H1 (cell line): Measurements from ENCODE around the gene TP53I3. TPM values are rescaled to one million over a fixed set of nuclear protein-coding genes. Genes with fewer than 3 reads are reported as not detected.

Experiments used
- CTCF ChIA-PET: fragments of 300-600 bp; sonication (Branson Sonifier 250); formaldehyde crosslinking; loops from one replicate; lab custom pipeline; 2021; ENCODE audit not compliant: partially characterized antibody; lab: Charles Lee
- POLR2A ChIA-PET: fragments of 300-600 bp; sonication (Branson Sonifier 250); formaldehyde crosslinking; loops from one replicate; lab custom pipeline; 2021; ENCODE audit warnings: inconsistent platforms; ENCODE audit not compliant: partially characterized antibody; lab: Charles Lee
- DNase-seq, 2 experiments: peaks; one replicate each; pipeline versions ENCODE4 v3.0.0 to v3.0.0-alpha.2; 2010 to 2022; ENCODE audit warnings: low spot score in 2 of 2, low read depth in 1 of 2, mixed read lengths in 1 of 2
- FAIRE-seq: peaks from 2 replicates; lab custom pipeline; 2011; peaks lifted over from hg19 to GRCh38; lab: Jason Lieb, UNC
- H2AFZ ChIP-seq: 2 replicates; pipeline ENCODE4 v1.8.1; 2012; ENCODE audit warnings: low read length, inconsistent platforms
- H2AK5ac ChIP-seq: 2 replicates; pipeline ENCODE4 v1.6.1; 2013; ENCODE audit warnings: low read depth, low read length
- H2BK120ac ChIP-seq: replicated peaks from 2 replicates; pipeline ENCODE3; 2013; ENCODE audit warnings: low read depth, low read length, inconsistent platforms
- H2BK12ac ChIP-seq: 2 replicates; pipeline ENCODE4 v1.6.1; 2013; ENCODE audit warnings: low read depth, low read length
- H2BK15ac ChIP-seq: 2 replicates; pipeline ENCODE4 v1.6.1; 2013; ENCODE audit warnings: low read length
- H2BK20ac ChIP-seq: 2 replicates; pipeline ENCODE4 v1.6.1; 2013; ENCODE audit warnings: low read length
- H2BK5ac ChIP-seq: 2 replicates; pipeline ENCODE4 v1.6.1; 2013; ENCODE audit warnings: low read depth, low read length
- H3K14ac ChIP-seq: 2 replicates; pipeline ENCODE4 v1.6.1; 2013; ENCODE audit warnings: inconsistent platforms; ENCODE audit not compliant: insufficient read length
- H3K18ac ChIP-seq: 2 replicates; pipeline ENCODE4 v1.6.1; 2013; ENCODE audit warnings: low read length; ENCODE audit errors: extremely low read depth
- H3K23ac ChIP-seq: 2 replicates; pipeline ENCODE4 v1.6.1; 2013; ENCODE audit warnings: inconsistent platforms; ENCODE audit not compliant: insufficient read length
- H3K23me2 ChIP-seq: 2 replicates; pipeline ENCODE4 v1.6.1; 2013; ENCODE audit warnings: low read depth, low read length
- H3K27ac ChIP-seq: 2 replicates; pipeline ENCODE4 v1.6.1; 2011; ENCODE audit warnings: low read depth, low read length, inconsistent platforms
- H3K27me3 ChIP-seq, 4 experiments: replicated peaks in 1 of 4; 1 replicate in 1 of 4; 2 replicates in 3 of 4; pipeline versions ENCODE4 v1.6.1 to v1.8.1; 2011 to 2013; ENCODE audit warnings: low read length in 3 of 4, mild to moderate bottlenecking in 3 of 4, inconsistent platforms in 2 of 4, mixed read lengths in 2 of 4, moderate library complexity in 1 of 4; ENCODE audit not compliant: control insufficient read depth in 3 of 4, insufficient read depth in 3 of 4; ENCODE audit errors: extremely low read depth in 1 of 4
- H3K36me3 ChIP-seq, 4 experiments: 2 replicates each; pipeline versions ENCODE4 v1.6.1 to v1.8.1; 2011 to 2013; ENCODE audit warnings: mild to moderate bottlenecking in 4 of 4, low read length in 3 of 4, moderate library complexity in 2 of 4, control low read depth in 1 of 4, inconsistent platforms in 1 of 4; ENCODE audit not compliant: insufficient read depth in 4 of 4, control insufficient read depth in 2 of 4
- H3K4ac ChIP-seq: replicated peaks from 2 replicates; pipeline ENCODE3; 2013; ENCODE audit warnings: low read length, low read depth, mixed read lengths, inconsistent platforms; ENCODE audit not compliant: insufficient read length
- H3K4me1 ChIP-seq, 4 experiments: replicated peaks in 1 of 4; 1 replicate in 1 of 4; 2 replicates in 3 of 4; pipeline versions ENCODE4 v1.6.1 to v1.8.1; 2011 to 2013; ENCODE audit warnings: low read length in 3 of 4, inconsistent platforms in 2 of 4, mixed read lengths in 1 of 4; ENCODE audit not compliant: insufficient read depth in 4 of 4, control insufficient read depth in 3 of 4
- H3K4me2 ChIP-seq, 2 experiments: 2 replicates each; pipeline versions ENCODE4 v1.6.1 to v1.8.1; 2011 to 2013; ENCODE audit warnings: low read depth in 2 of 2, low read length in 2 of 2, control low read depth in 1 of 2, inconsistent platforms in 1 of 2, mild to moderate bottlenecking in 1 of 2; ENCODE audit not compliant: insufficient read depth in 1 of 2
- H3K4me3 ChIP-seq, 4 experiments: fragments of 200-600, 300-600 bp in 1 of 4; sonication (generic), shearing (Covaris generic), sonication (Bioruptor Twin) in 1 of 4; 2 replicates each; pipeline versions ENCODE4 v1.5.1 to v1.8.1; 2011 to 2016; ENCODE audit warnings: low read length in 4 of 4, low read depth in 3 of 4, control low read depth in 2 of 4, inconsistent platforms in 2 of 4, mild to moderate bottlenecking in 2 of 4, mixed read lengths in 1 of 4, moderate library complexity in 1 of 4; ENCODE audit not compliant: insufficient read depth in 2 of 4; ENCODE audit errors: extremely low read depth in 1 of 4
- H3K56ac ChIP-seq: replicated peaks from 2 replicates; pipeline ENCODE3; 2013; ENCODE audit warnings: low read depth, mild to moderate bottlenecking, mixed read lengths, low read length, inconsistent platforms; ENCODE audit not compliant: insufficient read length
- H3K79me1 ChIP-seq: 2 replicates; pipeline ENCODE4 v1.6.1; 2013; ENCODE audit warnings: low read depth, low read length, control low read depth
- H3K79me2 ChIP-seq, 2 experiments: 2 replicates each; pipeline versions ENCODE4 v1.6.1 to v1.8.1; 2012 to 2013; ENCODE audit warnings: low read length in 2 of 2, mild to moderate bottlenecking in 2 of 2, inconsistent platforms in 1 of 2; ENCODE audit not compliant: insufficient read depth in 2 of 2, control insufficient read depth in 1 of 2
- H3K9ac ChIP-seq, 4 experiments: replicated peaks in 1 of 4; 1 replicate in 1 of 4; 2 replicates in 3 of 4; pipeline versions ENCODE4 v1.6.1 to v1.8.1; 2011 to 2013; ENCODE audit warnings: low read depth in 3 of 4, low read length in 3 of 4, control low read depth in 2 of 4, mild to moderate bottlenecking in 2 of 4, moderate library complexity in 2 of 4, inconsistent platforms in 1 of 4; ENCODE audit errors: extremely low read depth in 1 of 4
- H3K9me3 ChIP-seq, 2 experiments: 2 replicates each; pipeline versions ENCODE4 v1.6.1 to v1.8.1; 2012 to 2013; ENCODE audit warnings: mild to moderate bottlenecking in 2 of 2, moderate library complexity in 2 of 2, control low read depth in 1 of 2, inconsistent platforms in 1 of 2, low read depth in 1 of 2, low read length in 1 of 2, mixed read lengths in 1 of 2; ENCODE audit not compliant: insufficient read depth in 2 of 2
- H4K20me1 ChIP-seq, 2 experiments: replicated peaks in 1 of 2; 2 replicates each; pipeline versions ENCODE3 to v1.8.1; 2011 to 2013; ENCODE audit warnings: inconsistent platforms in 2 of 2, low read length in 2 of 2, mild to moderate bottlenecking in 1 of 2; ENCODE audit not compliant: insufficient read depth in 2 of 2, control insufficient read depth in 1 of 2
- H4K5ac ChIP-seq: 2 replicates; pipeline ENCODE4 v1.6.1; 2013; ENCODE audit warnings: low read length, low read depth, mixed read lengths, inconsistent platforms; ENCODE audit not compliant: insufficient read length
- H4K8ac ChIP-seq: 2 replicates; pipeline ENCODE4 v1.8.0; 2013; ENCODE audit warnings: mild to moderate bottlenecking, moderate library complexity, low read length, inconsistent platforms; ENCODE audit not compliant: insufficient read depth; ENCODE audit errors: extremely low read depth
- H4K91ac ChIP-seq: replicated peaks from 2 replicates; pipeline ENCODE3; 2013; ENCODE audit warnings: low read length, mixed read lengths, inconsistent platforms; ENCODE audit not compliant: insufficient read length
- ATF2 ChIP-seq: IDR thresholded peaks from 2 replicates; pipeline ENCODE4 v1.6.1; 2012; ENCODE audit warnings: low read length, inconsistent platforms
- EGR1 ChIP-seq: IDR thresholded peaks from 2 replicates; pipeline ENCODE4 v1.6.1; 2011; ENCODE audit warnings: low read depth, low read length, borderline replicate concordance
- POLR2AphosphoS5 ChIP-seq: IDR thresholded peaks from 2 replicates; pipeline ENCODE4 v1.6.1; 2011; ENCODE audit warnings: low read depth, low read length
- SRF ChIP-seq: IDR thresholded peaks from 2 replicates; pipeline ENCODE4 v1.6.1; 2011; ENCODE audit warnings: mild to moderate bottlenecking, low read depth, low read length, moderate library complexity
- SUZ12 ChIP-seq: fragments of 200-600 bp; sonication (generic); IDR thresholded peaks from 2 replicates; pipeline ENCODE4 v1.6.1; 2012; ENCODE audit warnings: mild to moderate bottlenecking, inconsistent platforms, low read length, moderate library complexity, mixed read lengths
- TBP ChIP-seq: IDR thresholded peaks from 2 replicates; pipeline ENCODE4 v1.6.1; 2011; ENCODE audit warnings: low read depth, low read length, improper control_type of control experiment
- YY1 ChIP-seq: IDR thresholded peaks from 2 replicates; pipeline ENCODE4 v1.6.1; 2011; ENCODE audit warnings: low read depth, mild to moderate bottlenecking, low read length
- WGBS, 2 experiments: shearing (Covaris generic) in 1 of 2; methylation state at CpG; one replicate each; pipeline versions ENCODE4 v1.1.6 to v1.1.7; 2013 to 2015; ENCODE audit warnings: low lambda C conversion rate in 2 of 2, mixed read lengths in 2 of 2, inconsistent platforms in 1 of 2, low coverage in 1 of 2, missing lambda C conversion rate in 1 of 2; ENCODE audit not compliant: insufficient replicate concordance in 2 of 2, insufficient coverage in 1 of 2, insufficient read length in 1 of 2; ENCODE audit errors: extremely low coverage in 1 of 2, missing lambda C conversion rate in 1 of 2; 5-methylcytosine and 5-hydroxymethylcytosine counted together
- polyA plus RNA-seq, 7 experiments: library from polyadenylated mRNA; depleted of rRNA in 3 of 7; stranded (reverse) in 5 of 7; unstranded in 2 of 7; fragments of >200 nt in 5 of 7; fragments of 200-250 nt in 2 of 7; gene quantifications; 1 replicate in 5 of 7; 2 replicates in 1 of 7; 4 replicates in 1 of 7; pipeline versions ENCODE4 v1.2.1 to v1.2.3, GENCODE V29; 2011 to 2013; ENCODE audit warnings: missing spikeins in 2 of 7, mixed read lengths in 2 of 7
- total RNA-seq: library from RNA; stranded (reverse); fragmentation: NEBNext Ultra II Directional; extraction: Animal tissue kit (Norgen Biotek cat#: 25700); gene quantifications from 2 replicates; pipeline ENCODE4 v1.2.1, GENCODE V29; 2021

TP53I3 gene
- total and polyA plus RNA-seq, 2 of the 8 experiments (the other 6 are each of a cell fraction or from before 2014, with no cell fraction given) = 29.4 to 34.5 TPM

- no peak overlapping the region for H3K4ac ChIP-seq
- WGBS, 2 experiments = 48% methylated on average over 1 of the region's 1 CpG; no CpG with 5 or more reads in 1 of the 2 experiments
- H3K36me3 ChIP-seq = no peaks in the 10 kb centered on the region
- no peak overlapping the region for H2BK120ac ChIP-seq
- no peak overlapping the region for H3K27ac ChIP-seq
- no peaks in the 10 kb centered on the region for H3K23me2 ChIP-seq
- H2BK15ac ChIP-seq = no peak overlapping the region
- no peak overlapping the region for H4K8ac ChIP-seq
- H4K20me1 ChIP-seq = no peaks in the 10 kb centered on the region
- H2BK12ac ChIP-seq = no peak overlapping the region
- no peak overlapping the region for H3K23ac ChIP-seq
- H3K4me1 ChIP-seq = no peaks in the 10 kb centered on the region
- H2BK5ac ChIP-seq = no peak overlapping the region
- DNase-seq = no peak
- no peaks in the 10 kb centered on the region; a peak in 1 of 4 replicates for H3K9me3 ChIP-seq
- POLR2A ChIA-PET = interaction anchor here (0.9 kb wide), 1 partner anchor 12 kb away, joined by 3 read pairs; no protein-coding TSS in a partner anchor
- no peak overlapping the region for H3K4me3 ChIP-seq
- TF ChIP-seq EGR1 (no peak), SRF (no peak), SUZ12 (no peak), TBP (no peak), ATF2 (no peak), YY1 (no peak), POLR2AphosphoS5 (no peak)
- H3K56ac ChIP-seq = no peak overlapping the region
- H2AFZ ChIP-seq = no peak overlapping the region
- H2BK20ac ChIP-seq = no peak overlapping the region
- no peak overlapping the region for H2AK5ac ChIP-seq
- no peaks in the 10 kb centered on the region for H3K79me1 ChIP-seq
- no peak overlapping the region for H4K91ac ChIP-seq
- no peaks in the 10 kb centered on the region for H3K27me3 ChIP-seq
- no peak overlapping the region for H3K9ac ChIP-seq
- no peaks in the 10 kb centered on the region for H3K79me2 ChIP-seq
- no peak overlapping the region for H3K14ac ChIP-seq
- CTCF ChIA-PET = interaction anchor here (0.6 kb wide), 1 partner anchor 66 kb away, joined by 3 read pairs; no protein-coding TSS in a partner anchor
- FAIRE-seq = no peak
- H4K5ac ChIP-seq = no peak overlapping the region
- H3K4me2 ChIP-seq = no peak overlapping the region
- no peak overlapping the region for H3K18ac ChIP-seq
These were observed 22.7 kb upstream of the TP53I3 start for GRCh38 chr2:24107336-24107735.
